Endothelial cell (in vitro differentiated cells): ENCODE data around the gene PRDM11. TPM values are rescaled to one million over a fixed set of nuclear protein-coding genes. Genes with fewer than 3 reads are reported as not detected.

Experiments used
- DNase-seq: peaks from one replicate; pipeline ENCODE4 v3.0.0; 2021; ENCODE audit warnings: low spot score
- H3K27ac Mint-ChIP-seq: one replicate; pipeline ENCODE4 v1.8.0; 2021; ENCODE audit warnings: mixed read lengths, inconsistent platforms; ENCODE audit not compliant: unreplicated experiment
- H3K27me3 Mint-ChIP-seq: one replicate; pipeline ENCODE4 v1.8.0; 2021; ENCODE audit warnings: mild to moderate bottlenecking, moderate library complexity, mixed read lengths, inconsistent platforms; ENCODE audit not compliant: unreplicated experiment
- H3K36me3 Mint-ChIP-seq: one replicate; pipeline ENCODE4 v1.8.0; 2021; ENCODE audit warnings: mild to moderate bottlenecking, low read depth, mixed read lengths, inconsistent platforms; ENCODE audit not compliant: unreplicated experiment
- H3K4me1 Mint-ChIP-seq: one replicate; pipeline ENCODE4 v1.8.0; 2021; ENCODE audit warnings: mild to moderate bottlenecking, mixed read lengths, inconsistent platforms; ENCODE audit not compliant: unreplicated experiment
- H3K4me3 Mint-ChIP-seq: one replicate; pipeline ENCODE4 v1.8.0; 2021; ENCODE audit warnings: mild to moderate bottlenecking, mixed read lengths, inconsistent platforms; ENCODE audit not compliant: unreplicated experiment
- H3K9me3 Mint-ChIP-seq: one replicate; pipeline ENCODE4 v1.8.0; 2021; ENCODE audit warnings: mixed read lengths, inconsistent platforms; ENCODE audit not compliant: unreplicated experiment
- CTCF ChIP-seq: fragments of 200-600 bp; sonication (generic); IDR thresholded peaks from one replicate; pipeline ENCODE4 v1.5.0; 2021; ENCODE audit warnings: antibody characterized with exemption; ENCODE audit not compliant: unreplicated experiment
- total RNA-seq: library from RNA; stranded (reverse); fragmentation: NEBNext Ultra II Directional; extraction: Animal tissue kit (Norgen Biotek cat#: 25700); gene quantifications from one replicate; pipeline ENCODE4 v1.2.1, GENCODE V29; 2021; ENCODE audit not compliant: unreplicated experiment

Gene PRDM11
- total RNA-seq, 1 donor from 2014 or later = 16.0 TPM

DNA sequence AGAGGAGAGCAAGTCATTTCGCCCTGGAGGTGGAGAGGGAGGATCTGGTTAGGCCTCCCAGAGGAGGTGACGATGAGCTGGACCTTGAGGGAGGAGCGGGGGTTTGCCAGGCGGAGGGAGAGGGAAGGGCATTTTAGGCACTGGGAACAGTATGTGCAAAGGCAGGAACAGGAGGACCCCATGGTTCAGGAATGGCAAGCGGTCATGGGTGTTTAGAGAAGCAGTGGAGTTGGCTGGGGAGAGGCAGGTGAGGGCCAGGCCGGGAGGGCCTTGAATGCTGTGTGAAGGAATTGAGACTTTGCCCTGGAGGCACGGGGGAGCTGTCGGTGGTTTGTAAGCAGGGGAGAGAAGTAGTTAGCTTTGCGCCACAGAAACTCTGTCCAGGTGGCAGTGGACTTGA is 10.3 kb downstream of the PRDM11 start:
- Mint-ChIP-seq H3K36me3 (peaks cover 7% of the 10 kb centered on the region), H3K27ac (no peak overlapping the region), H3K4me3 (peak overlapping the region; percentile 21), H3K9me3 (no peaks in the 10 kb centered on the region), H3K4me1 (peaks cover 7% of the 10 kb centered on the region), H3K27me3 (peaks cover 7% of the 10 kb centered on the region)
- no peak for TF ChIP-seq CTCF
- no peak for DNase-seq

GRCh38 chr11:45157247-45158209 is 11.1 kb downstream of the PRDM11 start:
- no peaks in the 10 kb centered on the region for H3K9me3 Mint-ChIP-seq
- TF ChIP-seq CTCF = no peak
- H3K4me1 Mint-ChIP-seq = peaks cover 7% of the 10 kb centered on the region
- no peak overlapping the region for H3K4me3 Mint-ChIP-seq
- peaks cover 7% of the 10 kb centered on the region for H3K27me3 Mint-ChIP-seq
- no peak for DNase-seq
- H3K27ac Mint-ChIP-seq = peak overlapping the region; percentile 42
- peaks cover 7% of the 10 kb centered on the region for H3K36me3 Mint-ChIP-seq

GRCh38 chr11:45158210-45158731 is 11.8 kb downstream of the PRDM11 start:
- TF ChIP-seq CTCF = no peak
- Mint-ChIP-seq H3K27ac (no peak overlapping the region), H3K4me1 (peaks cover 7% of the 10 kb centered on the region), H3K27me3 (peaks cover 5% of the 10 kb centered on the region), H3K36me3 (peaks cover 7% of the 10 kb centered on the region), H3K9me3 (no peaks in the 10 kb centered on the region), H3K4me3 (no peak overlapping the region)
- no peak for DNase-seq

DNA sequence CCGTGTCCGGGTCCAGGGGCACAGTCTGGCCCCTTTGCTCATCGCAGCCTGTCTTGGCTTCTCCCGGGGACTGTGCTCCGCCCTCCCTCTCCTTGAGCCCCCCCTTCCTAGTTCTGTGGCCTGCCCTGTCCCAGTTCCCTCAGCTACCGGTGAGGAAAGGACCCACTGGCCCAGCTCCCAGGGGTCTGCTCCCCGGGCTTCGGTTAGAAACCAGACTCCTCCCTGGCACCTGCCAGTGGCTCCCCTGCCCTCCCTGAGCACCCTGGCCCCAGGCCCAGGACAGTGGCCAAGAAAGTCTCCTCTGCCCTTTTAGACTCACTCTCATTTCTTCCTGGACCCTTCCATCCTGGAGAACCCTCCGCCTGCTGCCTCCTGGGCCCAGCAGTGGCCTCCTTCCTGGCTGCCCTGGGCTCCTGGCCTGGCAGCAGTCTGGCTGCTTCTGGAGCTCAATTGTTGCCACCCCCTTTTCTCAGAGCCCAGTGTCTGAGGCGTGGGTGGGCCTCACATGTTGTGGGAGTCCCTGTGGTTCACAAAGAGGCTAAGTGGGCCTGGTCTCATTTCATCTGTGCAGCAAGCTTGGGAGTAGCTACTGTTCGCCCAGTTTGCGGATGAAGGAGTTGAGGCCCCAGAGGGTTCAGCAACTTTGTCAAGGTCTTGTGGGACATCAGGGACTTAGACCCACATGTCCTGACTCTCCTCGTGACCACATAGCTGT is 12.6 kb downstream of the PRDM11 start:
- H3K4me1 Mint-ChIP-seq = peaks cover 7% of the 10 kb centered on the region
- peaks cover 5% of the 10 kb centered on the region for H3K27me3 Mint-ChIP-seq
- DNase-seq = no peak

More for the DNA sequence above, 12.6 kb downstream of the PRDM11 start:
- Mint-ChIP-seq H3K4me3 (no peak overlapping the region), H3K27ac (no peak overlapping the region), H3K36me3 (peaks cover 7% of the 10 kb centered on the region), H3K9me3 (no peaks in the 10 kb centered on the region)
- TF ChIP-seq CTCF = no peak
